ENCODE measurements around the gene H2AZ2.
"Not testable (repeated sequence)": the region's sequence is repeated elsewhere in the genome, so short reads cannot be mapped to it uniquely, and the experiment has no call there.

Gene H2AZ2

GRCh38 chr7:44847920-44848634 is at the start of gene H2AZ2:
TSS of gene H2AZ2 (minus strand) at chr7:44848087. CDS start at chr7:44847971, 116 bp downstream.
- DNase-seq, result peak; percentile 100

GRCh38 chr7:44897309-44897708 is 49.4 kb upstream of the H2AZ2 start:
- DNase-seq, result no peak

GRCh38 chr7:44894888-44895580 is 47.1 kb upstream of the H2AZ2 start:
- DNase-seq, result no peak

GRCh38 chr7:44893710-44894234 is 45.9 kb upstream of the H2AZ2 start:
- no peak for DNase-seq

- no peak for DNase-seq
Measured at GRCh38 chr7:44891791-44892190, 43.9 kb upstream of the H2AZ2 start.

GRCh38 chr7:44891372-44891771 is 43.5 kb upstream of the H2AZ2 start:
- DNase-seq, result no peak

GRCh38 chr7:44889086-44889781 is 41.3 kb upstream of the H2AZ2 start:
- no peak for DNase-seq

- no peak for DNase-seq
Measured at GRCh38 chr7:44887293-44887692, 39.4 kb upstream of the H2AZ2 start.

- DNase-seq, result peak; percentile 92 to 96
Measured at GRCh38 chr7:44885394-44886317, 37.8 kb upstream of the H2AZ2 start, which contains the start of gene PURB. TSS of gene PURB (minus strand) at chr7:44885530. CDS start at chr7:44885348, 182 bp downstream.

- peak; percentile 24 to 38 for DNase-seq
Measured at GRCh38 chr7:44884621-44885393, 36.9 kb upstream of the H2AZ2 start.

- no peak for DNase-seq
Measured at GRCh38 chr7:44883961-44884620, 36.2 kb upstream of the H2AZ2 start.

- no peak for DNase-seq
Measured at GRCh38 chr7:44882899-44883298, 35.0 kb upstream of the H2AZ2 start.

- DNase-seq, result no peak
Measured at GRCh38 chr7:44881610-44882009, 33.7 kb upstream of the H2AZ2 start.

GRCh38 chr7:44881066-44881600 is 33.2 kb upstream of the H2AZ2 start:
- no peak for DNase-seq

- no peak for DNase-seq
Measured at GRCh38 chr7:44880317-44881018, 32.6 kb upstream of the H2AZ2 start.

GRCh38 chr7:44876393-44876792 is 28.5 kb upstream of the H2AZ2 start:
- DNase-seq, result no peak

- no peak for DNase-seq
Measured at GRCh38 chr7:44875241-44875640, 27.4 kb upstream of the H2AZ2 start.

GRCh38 chr7:44872787-44873186 is 24.9 kb upstream of the H2AZ2 start:
- DNase-seq, result no peak

- DNase-seq, result not testable (repeated sequence)
Measured at GRCh38 chr7:44871918-44872317, 24.0 kb upstream of the H2AZ2 start.

- DNase-seq, result not testable (repeated sequence)
Measured at GRCh38 chr7:44870780-44871179, 22.9 kb upstream of the H2AZ2 start.

All from activated CD4-positive, alpha-beta T cell treated with anti-CD3 and anti-CD28 coated beads, Interleukin-2, amount 50 U/mL, for 4 hours (primary cell).